Cardiac septum (tissue), 1 donor: ENCODE results near the gene B3GALT5. TPM values are rescaled to one million over a fixed set of nuclear protein-coding genes. Genes with fewer than 3 reads are reported as not detected.
"Not testable (repeated sequence)": the region's sequence is repeated elsewhere in the genome, so short reads cannot be mapped to it uniquely, and the experiment has no call there.

Experiments used
- DNase-seq: peaks from one replicate; pipeline ENCODE4 v3.0.0-alpha.2; 2020; ENCODE audit warnings: low spot score
- intact Hi-C: fragments of 100-400 bp; cut with DNase I; formaldehyde crosslinking; loops from one replicate; pipeline ENCODE4 v1.14.0; 2022
- long read RNA-seq: library from polyadenylated mRNA; unstranded; transcript quantifications from one replicate; pipeline ENCODE4 v2.0.0, GENCODE V29; 2021
- total RNA-seq: library from RNA; stranded (reverse); fragmentation: NEBNext Ultra II Directional; extraction: Animal tissue kit (Norgen Biotek cat#: 25700); gene quantifications from one replicate; pipeline ENCODE4 v1.2.1, GENCODE V29; 2021
- donor health status: DM: no; HTN: no; CAD: no.

The B3GALT5 gene, protein sequence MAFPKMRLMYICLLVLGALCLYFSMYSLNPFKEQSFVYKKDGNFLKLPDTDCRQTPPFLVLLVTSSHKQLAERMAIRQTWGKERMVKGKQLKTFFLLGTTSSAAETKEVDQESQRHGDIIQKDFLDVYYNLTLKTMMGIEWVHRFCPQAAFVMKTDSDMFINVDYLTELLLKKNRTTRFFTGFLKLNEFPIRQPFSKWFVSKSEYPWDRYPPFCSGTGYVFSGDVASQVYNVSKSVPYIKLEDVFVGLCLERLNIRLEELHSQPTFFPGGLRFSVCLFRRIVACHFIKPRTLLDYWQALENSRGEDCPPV
- total RNA-seq, result 0.65 TPM
- long read RNA-seq, partial matches to known transcripts, result 0 of 1 reads
- long read RNA-seq, other reads (novel, unspliced or antisense), result 1 of 1 reads

- intact Hi-C loops, result loop anchor here (10.0 kb wide), 1 partner anchor 78 kb away; no protein-coding TSS in a partner anchor
Measured at GRCh38 chr21:39612233-39613040, at the start of gene B3GALT5. TSS of gene B3GALT5 (plus strand) at chr21:39612940. CDS start at chr21:39660560, 47,620 bp downstream.

DNA sequence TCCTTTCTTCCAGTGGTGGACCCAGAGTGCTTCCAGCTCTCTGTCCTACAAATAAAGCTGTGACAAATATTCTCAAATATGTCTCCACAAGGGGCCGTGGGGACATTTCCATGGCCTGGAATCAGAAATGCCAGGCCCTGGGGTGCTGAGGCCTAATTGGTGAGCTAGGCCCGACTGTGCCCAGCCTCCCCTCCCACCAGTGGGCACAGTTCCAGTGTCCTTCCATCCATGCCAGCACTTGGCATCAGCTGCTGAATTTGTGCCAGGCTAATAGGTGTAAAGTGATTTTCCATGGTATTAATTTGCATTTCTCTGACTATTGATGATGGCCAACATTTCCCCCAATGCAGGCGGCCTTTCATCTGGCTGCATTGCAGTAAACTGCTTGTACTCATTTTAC, 48.5 kb upstream of the B3GALT5 start:
- intact Hi-C loops, result no loop called here
- no peak for DNase-seq

More at GRCh38 chr21:39612233-39613040, at the start of gene B3GALT5:
- DNase-seq, result no peak

- no peak for DNase-seq
- intact Hi-C loops, result no loop called here
Measured at GRCh38 chr21:39567180-39567972, 45.4 kb upstream of the B3GALT5 start.

DNA sequence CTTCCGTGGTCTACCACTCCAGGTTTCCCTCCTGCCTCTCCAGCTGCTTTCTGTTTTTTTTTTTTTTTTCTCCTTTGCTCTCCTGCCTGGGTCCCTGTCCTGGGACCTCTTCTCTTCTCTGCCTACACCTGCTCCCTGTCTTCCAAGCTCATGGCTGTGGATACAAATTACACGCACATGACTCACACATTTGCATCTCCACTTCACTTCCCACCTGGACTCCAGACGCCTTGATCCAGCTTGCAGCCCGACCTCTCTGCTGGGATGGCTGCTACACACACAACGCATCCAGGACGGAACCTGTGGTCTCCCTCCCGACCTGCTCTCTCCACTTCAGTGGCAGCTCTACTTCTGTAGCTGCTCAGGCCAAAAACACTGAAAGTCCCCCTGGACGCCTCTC, 44.4 kb upstream of the B3GALT5 start:
- intact Hi-C loops, result no loop called here

GRCh38 chr21:39575775-39576174, 37.0 kb upstream of the B3GALT5 start:
- no peak for DNase-seq
- intact Hi-C loops, result no loop called here

More for the DNA sequence above, 44.4 kb upstream of the B3GALT5 start:
- DNase-seq, result no peak

GRCh38 chr21:39576518-39577128, 36.1 kb upstream of the B3GALT5 start:
- no peak for DNase-seq
- intact Hi-C loops, result no loop called here

DNA sequence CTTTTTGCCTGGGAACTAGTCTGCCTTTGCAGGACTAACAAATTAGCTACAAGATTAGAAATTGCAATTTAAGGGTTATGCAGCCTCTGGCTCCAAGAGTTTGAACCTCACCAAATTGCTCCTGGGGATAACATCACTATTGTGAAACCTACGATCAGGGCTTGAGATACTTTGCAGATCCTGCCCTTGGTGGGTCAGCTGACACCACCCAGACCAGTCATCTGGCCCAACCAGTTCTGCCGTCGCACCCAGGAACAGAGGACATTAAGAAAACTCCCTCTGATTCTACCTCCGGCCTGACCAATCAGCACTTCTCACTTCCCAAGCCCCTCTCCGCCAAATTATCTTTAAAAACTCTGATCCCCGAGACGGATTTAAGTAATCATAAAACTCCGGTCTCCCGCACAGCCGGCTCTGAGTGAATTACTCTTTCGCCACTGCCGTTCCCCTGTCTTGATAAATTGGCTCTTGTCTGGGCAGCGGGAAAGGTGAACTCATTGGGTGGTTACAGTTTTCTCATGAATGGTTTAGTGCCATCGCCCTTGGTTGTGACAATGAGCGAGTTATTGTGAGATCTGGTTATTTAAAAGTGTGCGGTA, 32.9 kb upstream of the B3GALT5 start:
- intact Hi-C loops, result no loop called here
- DNase-seq, result no peak

DNA sequence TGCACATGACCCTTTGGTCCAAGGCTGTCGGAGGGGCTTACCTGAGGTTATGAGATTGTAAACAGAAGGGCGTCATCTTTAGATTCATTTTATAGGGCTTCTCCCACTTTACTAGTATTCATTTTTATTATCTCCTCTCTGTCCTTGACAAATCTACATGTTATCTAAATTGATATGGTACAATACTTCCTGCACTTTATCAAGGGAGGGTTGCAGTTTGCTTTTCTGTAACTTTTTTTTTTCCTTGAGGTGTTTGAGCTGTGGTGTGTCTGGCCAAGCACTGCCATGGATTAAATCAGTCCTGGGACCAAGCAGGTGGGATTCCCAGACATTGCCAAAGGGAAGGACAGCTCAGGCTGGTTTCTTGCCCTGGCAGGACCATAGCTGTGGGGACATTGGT, 32.0 kb upstream of the B3GALT5 start:
- intact Hi-C loops, result no loop called here
- DNase-seq, result no peak

- DNase-seq, result no peak
- intact Hi-C loops, result no loop called here
Measured at GRCh38 chr21:39581414-39581813, 31.3 kb upstream of the B3GALT5 start.

DNA sequence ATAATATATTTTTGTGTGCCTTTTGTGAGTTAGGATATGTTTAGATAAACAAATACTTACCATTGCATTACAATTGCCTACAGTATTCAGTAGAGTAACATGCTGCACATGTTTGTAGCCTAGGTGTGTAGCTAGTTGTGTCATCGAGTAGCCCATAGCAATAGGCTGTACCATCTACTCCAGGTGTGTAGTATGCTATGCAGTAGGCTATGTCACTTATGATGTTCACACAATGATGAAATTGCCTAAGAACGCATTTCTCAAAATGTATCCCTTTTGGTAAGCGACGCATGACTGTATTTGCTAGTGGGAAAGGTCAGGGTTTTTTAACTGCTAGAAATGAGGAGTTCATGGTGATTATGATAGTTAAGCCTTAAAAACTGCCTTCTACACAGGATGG, 30.0 kb upstream of the B3GALT5 start:
- DNase-seq, result no peak

GRCh38 chr21:39583586-39583985, 29.2 kb upstream of the B3GALT5 start:
- intact Hi-C loops, result not testable (repeated sequence)

More for the DNA sequence above, 30.0 kb upstream of the B3GALT5 start:
- intact Hi-C loops, result no loop called here

GRCh38 chr21:39587376-39587775, 25.4 kb upstream of the B3GALT5 start:
- intact Hi-C loops, result no loop called here

More at GRCh38 chr21:39583586-39583985, 29.2 kb upstream of the B3GALT5 start:
- DNase-seq, result not testable (repeated sequence)

GRCh38 chr21:39588884-39589283, 23.9 kb upstream of the B3GALT5 start:
- no peak for DNase-seq
- intact Hi-C loops, result no loop called here

More at GRCh38 chr21:39587376-39587775, 25.4 kb upstream of the B3GALT5 start:
- DNase-seq, result no peak

DNA sequence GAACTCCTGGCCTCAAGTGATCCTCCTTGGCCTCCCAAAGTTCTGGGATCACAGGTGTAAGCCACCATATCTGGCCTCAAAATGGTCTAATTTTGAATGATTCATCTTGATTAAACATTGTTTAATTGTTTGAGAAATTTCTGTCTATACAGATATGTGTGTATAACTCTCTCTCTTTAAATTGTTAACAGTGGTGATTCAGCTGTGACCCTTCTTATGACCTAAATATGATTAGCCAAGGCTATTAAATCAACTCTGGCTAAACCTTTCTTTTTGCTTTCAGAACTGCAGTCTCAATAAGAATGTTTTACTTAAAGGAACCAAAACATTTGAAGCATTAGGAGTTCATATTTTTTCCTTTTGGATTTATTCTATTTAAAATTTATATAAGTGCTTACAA, 19.2 kb upstream of the B3GALT5 start:
- intact Hi-C loops, result no loop called here
- DNase-seq, result no peak

- intact Hi-C loops, result no loop called here
- no peak for DNase-seq
Measured at GRCh38 chr21:39595465-39595864, 17.3 kb upstream of the B3GALT5 start.

DNA sequence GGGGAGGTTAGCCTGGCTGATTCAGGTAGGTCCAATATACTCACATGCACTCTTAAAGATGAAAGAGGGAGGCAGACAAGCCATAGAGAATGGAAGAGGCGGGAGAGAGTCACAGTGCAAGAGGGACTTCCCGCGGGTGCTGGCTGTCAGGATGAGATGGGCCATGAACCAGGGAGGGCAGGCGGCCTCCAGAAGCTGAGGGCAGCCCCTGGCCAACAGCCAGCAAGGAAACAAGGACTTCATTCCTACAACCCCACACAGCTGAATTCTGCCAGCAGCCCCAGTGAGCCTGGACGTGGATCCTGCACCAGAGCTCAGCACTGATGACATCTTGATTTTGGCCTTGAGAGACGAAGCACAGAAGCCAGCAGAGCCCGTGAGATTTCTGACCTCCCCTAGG, 15.1 kb upstream of the B3GALT5 start:
- DNase-seq, result no peak
- intact Hi-C loops, result no loop called here

DNA sequence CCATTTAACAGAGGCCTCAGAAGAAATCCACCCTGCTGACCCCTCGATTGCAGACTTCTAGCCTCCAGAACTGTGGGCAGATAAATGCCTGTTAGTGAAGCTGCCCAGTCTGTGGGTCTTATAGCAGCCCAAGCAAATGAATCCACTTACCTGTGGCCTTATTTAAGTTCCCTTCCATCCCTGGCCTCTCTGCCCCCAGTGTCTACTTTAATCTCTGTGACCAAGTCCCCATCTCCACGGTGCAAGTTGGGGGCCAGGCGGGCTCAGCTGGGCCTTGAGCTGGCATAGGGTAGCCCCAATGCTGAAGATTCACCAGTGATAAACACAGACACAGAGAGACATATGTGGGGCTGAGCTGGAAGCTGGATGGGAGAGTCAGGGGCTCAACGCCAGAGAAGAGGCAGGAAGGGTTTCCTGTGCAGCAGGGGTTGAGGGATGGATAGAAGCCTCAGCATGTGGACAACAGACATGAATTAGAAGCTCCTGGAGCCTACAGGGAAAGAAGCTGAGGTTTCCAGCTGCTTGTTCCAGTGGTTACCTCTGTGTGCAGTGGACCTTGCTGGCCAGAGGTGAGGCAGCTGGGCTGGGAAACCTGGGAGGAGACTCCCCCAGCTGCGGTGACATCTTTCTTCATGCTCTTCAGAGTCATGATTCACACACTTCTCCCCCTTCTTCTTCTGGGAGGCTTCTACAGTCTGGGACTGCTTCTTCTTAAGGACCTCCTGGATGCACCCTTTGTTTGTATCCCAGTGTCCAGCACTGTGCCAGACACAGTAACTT, 13.4 kb upstream of the B3GALT5 start:
- no peak for DNase-seq
- intact Hi-C loops, result no loop called here
